Ishikawa (cell line): ENCODE data around the gene KPNA1.

Source experiments
- CEBPB ChIP-seq: IDR thresholded peaks from 2 replicates; pipeline ENCODE4 v1.6.1; 2012
- EGR1 ChIP-seq: IDR thresholded peaks from 2 replicates; pipeline ENCODE4 v1.6.1; 2012
- EP300 ChIP-seq: IDR thresholded peaks from 2 replicates; pipeline ENCODE4 v1.6.1; 2012; ENCODE audit warnings: borderline replicate concordance
- REST ChIP-seq: IDR thresholded peaks from 2 replicates; pipeline ENCODE4 v1.6.1; 2012; ENCODE audit warnings: low read depth, mild to moderate bottlenecking
- TAF1 ChIP-seq: IDR thresholded peaks from 2 replicates; pipeline ENCODE4 v1.6.1; 2012; ENCODE audit warnings: low read depth, mild to moderate bottlenecking
- TF ChIP-seq, protein P1 (sequence below): IDR thresholded peaks from 2 replicates; pipeline ENCODE4 v1.6.1; 2012

- TF ChIP-seq EP300 = no peak
- no peak for TF ChIP-seq EGR1
- TF ChIP-seq REST = no peak
- no peak for TF ChIP-seq TAF1
- TF ChIP-seq, protein P1, sequence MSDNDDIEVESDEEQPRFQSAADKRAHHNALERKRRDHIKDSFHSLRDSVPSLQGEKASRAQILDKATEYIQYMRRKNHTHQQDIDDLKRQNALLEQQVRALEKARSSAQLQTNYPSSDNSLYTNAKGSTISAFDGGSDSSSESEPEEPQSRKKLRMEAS = no peak
- TF ChIP-seq CEBPB = no peak
These were observed 100.3 kb downstream of the KPNA1 start for GRCh38 chr3:122414391-122414790.
